GM23338 (cell line): ENCODE results near the gene NEIL1. TPM values are rescaled to one million over a fixed set of nuclear protein-coding genes. Genes with fewer than 3 reads are reported as not detected.
A peak's percentile ranks its signal among the peaks of the same experiment; 100 is the strongest.
"Not testable (repeated sequence)": the region's sequence is repeated elsewhere in the genome, so short reads cannot be mapped to it uniquely, and the experiment has no call there.

ENCODE experiments used
- ATAC-seq: fragments of 200-7000 bp; cut with Tn5 transposase; 3 replicates; pipeline ENCODE4 v1.9.1; 2020
- DNase-seq: peaks from one replicate; pipeline ENCODE4 v3.0.0-alpha.2; 2015; ENCODE audit warnings: low spot score
- H2AFZ ChIP-seq: fragments of 200-600 bp; sonication (generic); 2 replicates; pipeline ENCODE4 v1.8.0; 2016; ENCODE audit warnings: antibody characterized with exemption, mild to moderate bottlenecking, moderate library complexity
- H3F3A ChIP-seq: fragments of 200-600 bp; sonication (generic); replicated peaks from 2 replicates; pipeline ENCODE4 v1.8.0; 2017; ENCODE audit warnings: antibody characterized with exemption, mixed run types, low read depth
- H3K27ac ChIP-seq: fragments of 200-600 bp; sonication (generic); 2 replicates; pipeline ENCODE4 v1.6.1; 2016; ENCODE audit warnings: low read depth
- H3K27me3 ChIP-seq: fragments of 200-600 bp; sonication (generic); 2 replicates; pipeline ENCODE4 v1.8.0; 2016; ENCODE audit warnings: mild to moderate bottlenecking, mixed run types, moderate library complexity; ENCODE audit not compliant: insufficient read depth
- H3K36me3 ChIP-seq: fragments of 200-600 bp; sonication (generic); 2 replicates; pipeline ENCODE4 v1.8.0; 2016; ENCODE audit warnings: mild to moderate bottlenecking; ENCODE audit not compliant: insufficient read depth
- H3K4me1 ChIP-seq: fragments of 200-600 bp; sonication (generic); 2 replicates; pipeline ENCODE4 v1.8.0; 2016; ENCODE audit warnings: mild to moderate bottlenecking, moderate library complexity; ENCODE audit not compliant: insufficient read depth
- H3K4me2 ChIP-seq: fragments of 200-600 bp; sonication (generic); 2 replicates; pipeline ENCODE4 v1.7.1; 2017; ENCODE audit warnings: mixed run types
- H3K4me3 ChIP-seq: fragments of 200-600 bp; sonication (generic); 2 replicates; pipeline ENCODE4 v1.6.1; 2016; ENCODE audit warnings: mixed run types
- H3K79me2 ChIP-seq: fragments of 200-600 bp; sonication (generic); replicated peaks from 2 replicates; pipeline ENCODE4 v1.8.0; 2017; ENCODE audit warnings: mild to moderate bottlenecking; ENCODE audit not compliant: insufficient read depth
- H3K9me2 ChIP-seq: fragments of 200-600 bp; sonication (generic); 2 replicates; pipeline ENCODE4 v1.8.0; 2017; ENCODE audit not compliant: insufficient read depth
- H4K20me1 ChIP-seq: fragments of 200-600 bp; sonication (generic); replicated peaks from 2 replicates; pipeline ENCODE4 v1.8.0; 2017; ENCODE audit warnings: mild to moderate bottlenecking; ENCODE audit not compliant: insufficient read depth
- H3K27ac Mint-ChIP-seq: 2 replicates; pipeline ENCODE4 v1.8.0; 2020; ENCODE audit warnings: inconsistent platforms, mild to moderate bottlenecking, moderate library complexity, mixed read lengths
- H3K27me3 Mint-ChIP-seq: 3 replicates; pipeline ENCODE4 v1.8.0; 2022; ENCODE audit warnings: low read depth, mild to moderate bottlenecking, moderate library complexity, mixed read lengths, inconsistent platforms; ENCODE audit not compliant: insufficient read depth, poor library complexity
- H3K36me3 Mint-ChIP-seq: 3 replicates; pipeline ENCODE4 v1.8.0; 2021; ENCODE audit warnings: low read depth, mild to moderate bottlenecking, inconsistent platforms, moderate library complexity, mixed read lengths
- H3K4me1 Mint-ChIP-seq: 3 replicates; pipeline ENCODE4 v1.8.0; 2020; ENCODE audit warnings: mild to moderate bottlenecking, inconsistent platforms, mixed read lengths
- H3K4me3 Mint-ChIP-seq: 3 replicates; pipeline ENCODE4 v1.8.0; 2021; ENCODE audit warnings: moderate library complexity, mild to moderate bottlenecking, inconsistent platforms, mixed read lengths
- H3K9me3 Mint-ChIP-seq: 3 replicates; pipeline ENCODE4 v1.8.0; 2020; ENCODE audit warnings: moderate library complexity, mild to moderate bottlenecking, inconsistent platforms, mixed read lengths
- CREB1 ChIP-seq: fragments of 250-450 bp; sonication (Bioruptor Pico); IDR thresholded peaks from 2 replicates; pipeline ENCODE4 v1.5.0; 2020; ENCODE audit warnings: low read depth, mild to moderate bottlenecking, moderate library complexity
- JUNB ChIP-seq: IDR thresholded peaks from one replicate; pipeline ENCODE4 v1.6.1; 2016; ENCODE audit warnings: antibody characterized with exemption; ENCODE audit not compliant: unreplicated experiment
- NANOG ChIP-seq: IDR thresholded peaks from 2 replicates; pipeline ENCODE4 v1.6.1; 2016; ENCODE audit warnings: antibody characterized with exemption, borderline replicate concordance
- POLR2AphosphoS5 ChIP-seq: IDR thresholded peaks from 2 replicates; pipeline ENCODE4 v1.6.1; 2016; ENCODE audit warnings: antibody characterized with exemption, low read depth
- polyA plus RNA-seq: library from polyadenylated mRNA; unstranded; fragments of >200 nt; fragmentation: Nextera tagmentation; extraction: Ambion mirVana; gene quantifications from 2 replicates; pipeline ENCODE4 v1.2.1, GENCODE V29; 2016
- total RNA-seq: library from RNA; depleted of rRNA; stranded (reverse); fragments of >200 nt; shearing (Covaris generic); gene quantifications from 2 replicates; pipeline ENCODE4 v1.2.3, GENCODE V29; 2014
- TF ChIP-seq, protein P1 (sequence below): IDR thresholded peaks from one replicate; pipeline ENCODE4 v1.6.1; 2018; ENCODE audit warnings: antibody characterized with exemption; ENCODE audit not compliant: unreplicated experiment
- TF ChIP-seq, protein P2 (sequence below), 2 experiments: fragments of 200-600 bp in 1 of 2; sonication (generic) in 1 of 2; conservative IDR thresholded peaks; 2 replicates each; pipeline versions ENCODE4 v1.5.1 to v1.6.1; 2016 to 2017; ENCODE audit warnings: antibody characterized with exemption in 2 of 2, low read depth in 2 of 2, mild to moderate bottlenecking in 2 of 2, moderate library complexity in 1 of 2
- TF ChIP-seq, protein P3 (sequence below): IDR thresholded peaks from 2 replicates; pipeline ENCODE4 v1.6.1; 2016; ENCODE audit warnings: antibody characterized with exemption

Gene NEIL1
- total and polyA plus RNA-seq, 2 experiments from 2014 or later, result 6.2 to 17.0 TPM

DNA sequence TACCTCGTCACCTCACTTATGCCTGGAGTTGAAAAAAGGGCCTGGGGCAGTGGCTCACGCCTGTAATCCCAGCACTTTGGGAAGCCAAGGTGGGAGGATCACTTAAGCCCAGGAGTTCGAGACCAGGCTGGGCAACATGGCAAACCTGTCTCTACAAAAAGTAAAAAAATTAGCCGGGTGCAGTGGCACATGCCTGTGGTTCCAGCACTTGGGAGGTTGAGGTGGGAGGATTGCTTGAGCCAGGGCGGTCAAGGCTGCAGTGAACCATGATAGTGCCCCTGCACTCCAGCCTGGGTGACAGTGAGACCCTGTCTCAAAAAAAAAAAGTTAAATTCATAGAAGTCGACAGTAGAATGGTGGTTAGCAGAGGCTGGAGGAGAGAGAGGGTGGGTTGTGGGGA is 4.6 kb upstream of the NEIL1 start:
- DNase-seq (no peak), ATAC-seq (no peak)
- Histone ChIP-seq H3K9me2 (no peaks in the 10 kb centered on the region), H3F3A (0 out of 2 replicates have a peak, but pooled peaks cover 4% of the 10 kb centered on the region), H3K27me3 (peaks cover 13% of the 10 kb centered on the region; the same call in 1 of the 2 replicates), H3K4me3 (no peak overlapping the region), H2AFZ (no peak overlapping the region), H3K36me3 (no peaks in the 10 kb centered on the region), H3K27ac (no peak overlapping the region), H3K79me2 (no peaks in the 10 kb centered on the region), H3K4me2 (no peak overlapping the region), H4K20me1 (no peaks in the 10 kb centered on the region), H3K4me1 (peaks cover 4% of the 10 kb centered on the region; the same call in 1 of the 2 replicates)
- Mint-ChIP-seq H3K36me3 (peaks cover 14% of the 10 kb centered on the region), H3K4me3 (no peak overlapping the region), H3K27me3 (peaks cover 17% of the 10 kb centered on the region), H3K9me3 (no peaks in the 10 kb centered on the region), H3K27ac (no peak overlapping the region), H3K4me1 (peaks cover 3% of the 10 kb centered on the region; the same call in 2 of the 3 replicates)
- no peak for TF ChIP-seq JUNB
- TF ChIP-seq, protein P1, sequence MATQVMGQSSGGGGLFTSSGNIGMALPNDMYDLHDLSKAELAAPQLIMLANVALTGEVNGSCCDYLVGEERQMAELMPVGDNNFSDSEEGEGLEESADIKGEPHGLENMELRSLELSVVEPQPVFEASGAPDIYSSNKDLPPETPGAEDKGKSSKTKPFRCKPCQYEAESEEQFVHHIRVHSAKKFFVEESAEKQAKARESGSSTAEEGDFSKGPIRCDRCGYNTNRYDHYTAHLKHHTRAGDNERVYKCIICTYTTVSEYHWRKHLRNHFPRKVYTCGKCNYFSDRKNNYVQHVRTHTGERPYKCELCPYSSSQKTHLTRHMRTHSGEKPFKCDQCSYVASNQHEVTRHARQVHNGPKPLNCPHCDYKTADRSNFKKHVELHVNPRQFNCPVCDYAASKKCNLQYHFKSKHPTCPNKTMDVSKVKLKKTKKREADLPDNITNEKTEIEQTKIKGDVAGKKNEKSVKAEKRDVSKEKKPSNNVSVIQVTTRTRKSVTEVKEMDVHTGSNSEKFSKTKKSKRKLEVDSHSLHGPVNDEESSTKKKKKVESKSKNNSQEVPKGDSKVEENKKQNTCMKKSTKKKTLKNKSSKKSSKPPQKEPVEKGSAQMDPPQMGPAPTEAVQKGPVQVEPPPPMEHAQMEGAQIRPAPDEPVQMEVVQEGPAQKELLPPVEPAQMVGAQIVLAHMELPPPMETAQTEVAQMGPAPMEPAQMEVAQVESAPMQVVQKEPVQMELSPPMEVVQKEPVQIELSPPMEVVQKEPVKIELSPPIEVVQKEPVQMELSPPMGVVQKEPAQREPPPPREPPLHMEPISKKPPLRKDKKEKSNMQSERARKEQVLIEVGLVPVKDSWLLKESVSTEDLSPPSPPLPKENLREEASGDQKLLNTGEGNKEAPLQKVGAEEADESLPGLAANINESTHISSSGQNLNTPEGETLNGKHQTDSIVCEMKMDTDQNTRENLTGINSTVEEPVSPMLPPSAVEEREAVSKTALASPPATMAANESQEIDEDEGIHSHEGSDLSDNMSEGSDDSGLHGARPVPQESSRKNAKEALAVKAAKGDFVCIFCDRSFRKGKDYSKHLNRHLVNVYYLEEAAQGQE, result no peak
- TF ChIP-seq NANOG, result no peak

DNA sequence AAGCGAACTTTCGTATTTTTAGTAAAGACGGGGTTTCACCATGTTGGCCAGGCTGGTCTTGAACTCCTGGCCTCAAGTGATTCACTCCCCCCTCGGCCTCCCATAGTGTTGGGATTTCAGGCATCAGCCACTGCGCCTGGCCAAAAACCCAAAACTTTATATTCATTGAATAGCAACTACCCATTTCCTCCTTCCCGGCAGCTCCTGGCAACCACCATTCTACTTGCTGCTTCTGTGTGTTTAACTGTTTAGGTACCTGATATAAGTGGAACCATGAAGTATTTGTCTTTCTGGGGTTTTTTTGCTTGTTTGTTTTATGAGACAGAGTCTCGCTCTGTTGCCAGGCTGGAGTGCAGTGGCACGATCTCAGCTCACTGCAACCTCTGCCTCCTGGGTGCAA is 2.9 kb upstream of the NEIL1 start:
- peak; percentile 32 for DNase-seq
- not testable (repeated sequence) for H3K9me2 ChIP-seq

DNA sequence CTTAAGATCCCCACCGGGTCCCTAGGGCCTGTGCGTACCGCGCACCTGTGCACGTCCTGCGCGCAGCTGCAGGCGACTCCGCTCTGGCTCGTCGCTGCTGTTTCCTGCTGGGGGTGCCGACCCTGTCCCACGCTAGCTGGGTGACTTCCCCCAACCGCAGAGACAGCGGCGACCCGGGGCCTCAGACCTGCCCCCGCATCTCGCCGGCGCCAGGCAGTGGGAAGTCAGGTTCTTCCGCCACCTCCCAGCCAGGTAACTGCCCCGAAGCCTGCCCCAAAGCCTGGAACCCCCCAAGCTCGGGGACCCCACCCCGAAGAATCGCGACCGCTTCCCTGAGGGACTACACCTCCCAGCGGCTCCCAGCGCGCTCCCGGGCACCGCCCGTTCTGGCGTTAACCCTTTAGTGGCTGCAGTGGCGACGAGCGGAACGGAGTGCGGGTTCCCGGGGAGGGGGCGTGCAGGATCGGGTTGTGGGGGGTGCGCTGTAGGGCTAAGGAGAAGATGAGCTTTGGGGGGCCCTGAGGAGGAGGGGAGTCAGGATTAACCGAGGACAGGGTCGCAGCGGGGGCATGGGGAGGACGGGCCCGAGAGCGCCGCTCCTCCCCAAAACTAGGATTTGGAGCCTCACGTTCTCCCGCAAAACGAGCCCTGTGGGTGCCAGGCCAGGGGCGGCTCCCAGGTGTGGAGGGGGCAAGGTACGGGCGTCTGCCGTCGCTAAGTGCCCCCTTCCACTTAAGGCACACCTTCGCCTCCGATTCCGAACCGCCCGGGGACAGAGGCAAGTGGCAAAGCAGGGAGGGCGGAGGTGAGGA is 589 bp downstream of the NEIL1 start:
- Mint-ChIP-seq H3K27ac (no peak overlapping the region; the same call in 1 of the 2 replicates), H3K27me3 (peaks cover 34% of the 10 kb centered on the region), H3K4me1 (peaks cover 6% of the 10 kb centered on the region; the same call in 2 of the 3 replicates), H3K9me3 (no peaks in the 10 kb centered on the region), H3K36me3 (peaks cover 5% of the 10 kb centered on the region; the same call in 1 of the 3 replicates), H3K4me3 (peak overlapping the region; percentile 92)
- Histone ChIP-seq H3K27ac (no peak overlapping the region), H2AFZ (peak overlapping the region; percentile 99), H3K79me2 (no peaks in the 10 kb centered on the region), H3K36me3 (no peaks in the 10 kb centered on the region), H3K27me3 (peaks cover 36% of the 10 kb centered on the region), H3K4me3 (peak overlapping the region; percentile 95), H3K9me2 (0 out of 2 replicates have a peak, but pooled peaks cover 5% of the 10 kb centered on the region), H3K4me2 (peak overlapping the region; percentile 97), H3K4me1 (peaks cover 4% of the 10 kb centered on the region; the same call in 1 of the 2 replicates), H3F3A (0 out of 2 replicates have a peak, but pooled peaks cover 4% of the 10 kb centered on the region), H4K20me1 (no peaks in the 10 kb centered on the region)
- peak; percentile 69 for ATAC-seq
- peak; percentile 85 for DNase-seq
- TF ChIP-seq POLR2AphosphoS5 (peak; percentile 48), NANOG (no peak), JUNB (no peak), CREB1 (no peak; the same call in 1 of the 2 replicates)
- TF ChIP-seq, protein P2, sequence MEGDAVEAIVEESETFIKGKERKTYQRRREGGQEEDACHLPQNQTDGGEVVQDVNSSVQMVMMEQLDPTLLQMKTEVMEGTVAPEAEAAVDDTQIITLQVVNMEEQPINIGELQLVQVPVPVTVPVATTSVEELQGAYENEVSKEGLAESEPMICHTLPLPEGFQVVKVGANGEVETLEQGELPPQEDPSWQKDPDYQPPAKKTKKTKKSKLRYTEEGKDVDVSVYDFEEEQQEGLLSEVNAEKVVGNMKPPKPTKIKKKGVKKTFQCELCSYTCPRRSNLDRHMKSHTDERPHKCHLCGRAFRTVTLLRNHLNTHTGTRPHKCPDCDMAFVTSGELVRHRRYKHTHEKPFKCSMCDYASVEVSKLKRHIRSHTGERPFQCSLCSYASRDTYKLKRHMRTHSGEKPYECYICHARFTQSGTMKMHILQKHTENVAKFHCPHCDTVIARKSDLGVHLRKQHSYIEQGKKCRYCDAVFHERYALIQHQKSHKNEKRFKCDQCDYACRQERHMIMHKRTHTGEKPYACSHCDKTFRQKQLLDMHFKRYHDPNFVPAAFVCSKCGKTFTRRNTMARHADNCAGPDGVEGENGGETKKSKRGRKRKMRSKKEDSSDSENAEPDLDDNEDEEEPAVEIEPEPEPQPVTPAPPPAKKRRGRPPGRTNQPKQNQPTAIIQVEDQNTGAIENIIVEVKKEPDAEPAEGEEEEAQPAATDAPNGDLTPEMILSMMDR (conservative IDR thresholded peaks at IDR 0.05; ENCODE audit: low read depth in 2 of 2), result no peak
- TF ChIP-seq, protein P3, sequence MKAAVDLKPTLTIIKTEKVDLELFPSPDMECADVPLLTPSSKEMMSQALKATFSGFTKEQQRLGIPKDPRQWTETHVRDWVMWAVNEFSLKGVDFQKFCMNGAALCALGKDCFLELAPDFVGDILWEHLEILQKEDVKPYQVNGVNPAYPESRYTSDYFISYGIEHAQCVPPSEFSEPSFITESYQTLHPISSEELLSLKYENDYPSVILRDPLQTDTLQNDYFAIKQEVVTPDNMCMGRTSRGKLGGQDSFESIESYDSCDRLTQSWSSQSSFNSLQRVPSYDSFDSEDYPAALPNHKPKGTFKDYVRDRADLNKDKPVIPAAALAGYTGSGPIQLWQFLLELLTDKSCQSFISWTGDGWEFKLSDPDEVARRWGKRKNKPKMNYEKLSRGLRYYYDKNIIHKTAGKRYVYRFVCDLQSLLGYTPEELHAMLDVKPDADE, result peak; percentile 87

More for the DNA sequence above, 2.9 kb upstream of the NEIL1 start:
- H3K4me1 Mint-ChIP-seq, H3K9me3 Mint-ChIP-seq, ATAC-seq, H3K4me2 ChIP-seq, H3K27ac ChIP-seq, H3K4me1 ChIP-seq, H3K27ac Mint-ChIP-seq, H3K4me3 Mint-ChIP-seq, H3K36me3 ChIP-seq, H3F3A ChIP-seq, H4K20me1 ChIP-seq, H2AFZ ChIP-seq, H3K79me2 ChIP-seq, H3K4me3 ChIP-seq: not testable (repeated sequence)
- peaks cover 21% of the 10 kb centered on the region for H3K27me3 Mint-ChIP-seq
- H3K36me3 Mint-ChIP-seq, result peaks cover 14% of the 10 kb centered on the region
- peaks cover 22% of the 10 kb centered on the region for H3K27me3 ChIP-seq
